Common myeloid progenitor, CD34-positive (primary cell): ENCODE data around the gene ZNF792.
A peak's percentile ranks its signal among the peaks of the same experiment; 100 is the strongest.
"Not testable (repeated sequence)": the region's sequence is repeated elsewhere in the genome, so short reads cannot be mapped to it uniquely, and the experiment has no call there.

Experiments used
- CTCF ChIA-PET: fragments of 350-600 bp; sonication (Branson Sonifier 250); formaldehyde crosslinking; loops from one replicate; lab custom pipeline; 2021; ENCODE audit warnings: antibody characterized with exemption; lab: Charles Lee
- POLR2A ChIA-PET: fragments of 350-600 bp; sonication (Branson Sonifier 250); formaldehyde crosslinking; loops from one replicate; lab custom pipeline; 2021; ENCODE audit warnings: antibody characterized with exemption; lab: Charles Lee
- DNase-seq, 3 donors: peaks; one replicate each; pipeline versions ENCODE4 v3.0.0 to v3.0.0-alpha.2; 2013
- H3K27ac ChIP-seq, 2 experiments: 1 replicate in 1 of 2; 2 replicates in 1 of 2; pipeline ENCODE4 v1.7.0; 2013; ENCODE audit warnings: inconsistent platforms in 2 of 2, low read length in 2 of 2, mild to moderate bottlenecking in 2 of 2, low read depth in 1 of 2, moderate library complexity in 1 of 2; ENCODE audit not compliant: severe bottlenecking in 2 of 2, insufficient read depth in 1 of 2, poor library complexity in 1 of 2
- H3K27me3 ChIP-seq, 5 experiments: replicated peaks in 2 of 5; 1 replicate in 3 of 5; 2 replicates in 2 of 5; pipeline versions ENCODE4 v1.6.1 to v1.7.0; 2013; ENCODE audit warnings: low read length in 4 of 5, mild to moderate bottlenecking in 2 of 5, moderate library complexity in 2 of 5, inconsistent platforms in 1 of 5; ENCODE audit not compliant: insufficient read depth in 5 of 5, control insufficient read depth in 4 of 5
- H3K36me3 ChIP-seq, 4 experiments: 1 replicate in 2 of 4; 2 replicates in 2 of 4; pipeline versions ENCODE4 v1.6.1 to v1.7.0; 2013; ENCODE audit warnings: low read length in 3 of 4, control low read depth in 1 of 4, mild to moderate bottlenecking in 1 of 4; ENCODE audit not compliant: control insufficient read depth in 4 of 4, insufficient read depth in 4 of 4
- H3K4me1 ChIP-seq, 4 experiments: 1 replicate in 3 of 4; 2 replicates in 1 of 4; pipeline versions ENCODE4 v1.6.1 to v1.7.1; 2013; ENCODE audit warnings: low read length in 3 of 4, mild to moderate bottlenecking in 3 of 4, control low read depth in 1 of 4, inconsistent platforms in 1 of 4, moderate library complexity in 1 of 4; ENCODE audit not compliant: control insufficient read depth in 4 of 4, insufficient read depth in 4 of 4; ENCODE audit errors: control extremely low read depth in 1 of 4
- H3K4me3 ChIP-seq, 7 experiments: 1 replicate in 4 of 7; 2 replicates in 3 of 7; pipeline versions ENCODE4 v1.5.1 to v1.7.0; 2013; ENCODE audit warnings: mild to moderate bottlenecking in 7 of 7, low read length in 6 of 7, moderate library complexity in 6 of 7, inconsistent platforms in 2 of 7, low read depth in 2 of 7, control low read depth in 1 of 7; ENCODE audit not compliant: insufficient read depth in 4 of 7, control insufficient read depth in 1 of 7; ENCODE audit errors: extremely low read depth in 1 of 7
- H3K9me3 ChIP-seq, 5 experiments: 1 replicate in 4 of 5; 2 replicates in 1 of 5; pipeline versions ENCODE4 v1.6.1 to v1.7.1; 2013; ENCODE audit warnings: low read length in 4 of 5, mild to moderate bottlenecking in 2 of 5, inconsistent platforms in 1 of 5, low read depth in 1 of 5, moderate library complexity in 1 of 5; ENCODE audit not compliant: control insufficient read depth in 4 of 5, insufficient read depth in 2 of 5; ENCODE audit errors: control extremely low read depth in 1 of 5
- WGBS: methylation state at CpG from one replicate; pipeline ENCODE4 v1.1.5; 2013; ENCODE audit not compliant: insufficient coverage; 5-methylcytosine and 5-hydroxymethylcytosine counted together

Gene ZNF792

GRCh38 chr19:34992582-34992981, 28.6 kb upstream of the ZNF792 start:
- H3K4me3 ChIP-seq, H3K27me3 ChIP-seq, DNase-seq, H3K36me3 ChIP-seq, H3K27ac ChIP-seq: not testable (repeated sequence)
- H3K9me3 ChIP-seq: peaks cover 0 to 11% (median 0%) of the 10 kb centered on the region in 5 experiments
- ChIA-PET CTCF (interaction anchor here (2.6 kb wide), 1 partner anchor 20 kb away, joined by 10 read pairs; no protein-coding TSS in a partner anchor), POLR2A (interaction anchor here (0.6 kb wide), 1 partner anchor 702 kb away, joined by 3 read pairs; no protein-coding TSS in a partner anchor)
- WGBS: 100% methylated on average over 1 of the region's 7 CpGs
- H3K4me1 ChIP-seq: peaks cover 4 to 32% (median 28%) of the 10 kb centered on the region in 4 experiments

GRCh38 chr19:34991542-34992333, 27.7 kb upstream of the ZNF792 start:
- CTCF ChIA-PET: interaction anchor here (1.3 to 2.6 kb wide), 2 partner anchors 19 to 21 kb away, joined by 3 to 10 read pairs; no protein-coding TSS in a partner anchor
- H3K4me1 ChIP-seq: peaks cover 0 to 24% (median 20%) of the 10 kb centered on the region in 4 experiments
- no peaks in the 10 kb centered on the region for H3K27me3 ChIP-seq
- H3K9me3 ChIP-seq: peaks cover 0 to 11% (median 0%) of the 10 kb centered on the region in 5 experiments
- WGBS: 97% methylated on average over 5 of the region's 8 CpGs
- no peak for DNase-seq
- H3K36me3 ChIP-seq: no peaks in the 10 kb centered on the region
- POLR2A ChIA-PET: no interaction called here
- no peak overlapping the region for H3K27ac ChIP-seq
- no peak overlapping the region for H3K4me3 ChIP-seq

GRCh38 chr19:34990578-34991192, 26.7 kb upstream of the ZNF792 start:
- H3K4me1 ChIP-seq: peaks cover 0 to 18% (median 13%) of the 10 kb centered on the region in 4 experiments
- 96% methylated on average over 11 of the region's 13 CpGs for WGBS
- ChIA-PET POLR2A (no interaction called here), CTCF (interaction anchor here (0.9 to 2.6 kb wide), 5 partner anchors 10 to 53 kb away, joined by 3 to 10 read pairs (median 4); no protein-coding TSS in a partner anchor)
- no peak overlapping the region for H3K27ac ChIP-seq
- H3K36me3 ChIP-seq: no peaks in the 10 kb centered on the region
- no peaks in the 10 kb centered on the region for H3K27me3 ChIP-seq
- H3K9me3 ChIP-seq: peaks cover 0 to 11% (median 0%) of the 10 kb centered on the region in 5 experiments
- no peak for DNase-seq
- no peak overlapping the region for H3K4me3 ChIP-seq

- 88% methylated on average over 1 of the region's 6 CpGs for WGBS
- H3K36me3 ChIP-seq: no peaks in the 10 kb centered on the region
- H3K4me3 ChIP-seq: no peak overlapping the region
- CTCF ChIA-PET: interaction anchor here (1.2 to 2.7 kb wide), 6 partner anchors 12 to 29 kb away, joined by 3 to 7 read pairs (median 4); no protein-coding TSS in a partner anchor
- POLR2A ChIA-PET: no interaction called here
- H3K27me3 ChIP-seq: no peaks in the 10 kb centered on the region
- DNase-seq: no peak
- peaks cover 0 to 4% (median 0%) of the 10 kb centered on the region in 5 experiments for H3K9me3 ChIP-seq
- H3K27ac ChIP-seq: no peak overlapping the region
- peaks cover 5 to 17% (median 13%) of the 10 kb centered on the region in 4 experiments for H3K4me1 ChIP-seq
Observed at GRCh38 chr19:34989298-34989697, 25.3 kb upstream of the ZNF792 start.

GRCh38 chr19:34988119-34988518, 24.1 kb upstream of the ZNF792 start:
- H3K27ac ChIP-seq: no peak overlapping the region
- CTCF ChIA-PET: interaction anchor here (1.0 to 2.7 kb wide), 4 partner anchors 12 to 26 kb away, joined by 3 to 7 read pairs (median 4); no protein-coding TSS in a partner anchor
- DNase-seq: no peak
- H3K9me3 ChIP-seq: peaks cover 0 to 3% (median 0%) of the 10 kb centered on the region in 5 experiments
- no peak overlapping the region for H3K4me3 ChIP-seq
- H3K36me3 ChIP-seq: no peaks in the 10 kb centered on the region
- H3K27me3 ChIP-seq: no peaks in the 10 kb centered on the region
- POLR2A ChIA-PET: interaction anchor here (0.8 kb wide), 1 partner anchor 9 kb away, joined by 3 read pairs; no protein-coding TSS in a partner anchor
- no CpG with 5 or more reads among the region's 1 CpG for WGBS
- peaks cover 5 to 17% (median 12%) of the 10 kb centered on the region in 4 experiments for H3K4me1 ChIP-seq

- WGBS: 0% methylated on average over 3 of the region's 7 CpGs
Observed at GRCh38 chr19:34985249-34986022, 21.4 kb upstream of the ZNF792 start.

More at GRCh38 chr19:34985249-34986022, 21.4 kb upstream of the ZNF792 start:
- peaks cover 0 to 3% (median 0%) of the 10 kb centered on the region in 5 experiments for H3K9me3 ChIP-seq
- H3K4me1 ChIP-seq: peaks cover 5 to 17% (median 12%) of the 10 kb centered on the region in 4 experiments
- H3K27ac ChIP-seq: no peak overlapping the region
- H3K27me3 ChIP-seq: no peaks in the 10 kb centered on the region
- ChIA-PET CTCF (interaction anchor here (0.8 to 24.8 kb wide), 6 partner anchors 9 to 63 kb away, joined by 3 to 249 read pairs (median 7); no protein-coding TSS in a partner anchor), POLR2A (interaction anchor here (0.8 kb wide), 2 partner anchors 11 to 16 kb away, joined by 4 to 5 read pairs; no protein-coding TSS in a partner anchor)
- DNase-seq: peak in 1 of 3 donors; percentile 50
- no peaks in the 10 kb centered on the region for H3K36me3 ChIP-seq
- H3K4me3 ChIP-seq: peak overlapping the region in 3 of 7 experiments; percentile 21 to 54 (median 31)
